ENCODE measurements around the gene ZNF365. TPM values are rescaled to one million over a fixed set of nuclear protein-coding genes. Genes with fewer than 3 reads are reported as not detected.
"Not testable (repeated sequence)": the region's sequence is repeated elsewhere in the genome, so short reads cannot be mapped to it uniquely, and the experiment has no call there.

ZNF365 gene
- total RNA-seq, 1 donor from 2014 or later: not detected

DNA sequence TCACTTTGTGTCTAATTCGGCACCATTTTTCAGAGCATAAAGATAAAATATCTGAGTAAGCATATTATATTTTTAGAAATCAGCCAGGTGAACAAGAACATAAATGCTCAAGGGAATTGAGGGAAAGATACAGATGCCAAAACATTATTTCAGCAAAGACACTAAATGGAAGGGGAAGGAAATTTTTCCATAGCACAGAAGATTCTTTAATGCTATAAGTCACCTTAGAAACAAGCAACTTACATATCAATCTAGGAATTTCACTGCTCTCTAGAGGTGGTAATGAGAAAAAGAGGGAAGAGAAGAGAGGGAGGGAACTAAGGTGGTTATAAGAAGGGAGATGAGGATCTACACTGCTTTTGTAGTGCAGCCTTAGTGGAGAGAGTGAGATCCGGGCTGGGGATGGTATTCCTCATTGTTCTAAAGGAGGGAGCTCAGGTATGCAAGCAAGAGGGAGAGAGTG lies 20.4 kb downstream of the ZNF365 start:
- Mint-ChIP-seq H3K27me3 (peaks cover 7% of the 10 kb centered on the region), H3K27ac (no peak overlapping the region), H3K4me3 (no peak overlapping the region), H3K4me1 (no peaks in the 10 kb centered on the region), H3K36me3 (ENCODE audit: low read depth) (no peaks in the 10 kb centered on the region), H3K9me3 (no peaks in the 10 kb centered on the region)
- TF ChIP-seq, protein P1, sequence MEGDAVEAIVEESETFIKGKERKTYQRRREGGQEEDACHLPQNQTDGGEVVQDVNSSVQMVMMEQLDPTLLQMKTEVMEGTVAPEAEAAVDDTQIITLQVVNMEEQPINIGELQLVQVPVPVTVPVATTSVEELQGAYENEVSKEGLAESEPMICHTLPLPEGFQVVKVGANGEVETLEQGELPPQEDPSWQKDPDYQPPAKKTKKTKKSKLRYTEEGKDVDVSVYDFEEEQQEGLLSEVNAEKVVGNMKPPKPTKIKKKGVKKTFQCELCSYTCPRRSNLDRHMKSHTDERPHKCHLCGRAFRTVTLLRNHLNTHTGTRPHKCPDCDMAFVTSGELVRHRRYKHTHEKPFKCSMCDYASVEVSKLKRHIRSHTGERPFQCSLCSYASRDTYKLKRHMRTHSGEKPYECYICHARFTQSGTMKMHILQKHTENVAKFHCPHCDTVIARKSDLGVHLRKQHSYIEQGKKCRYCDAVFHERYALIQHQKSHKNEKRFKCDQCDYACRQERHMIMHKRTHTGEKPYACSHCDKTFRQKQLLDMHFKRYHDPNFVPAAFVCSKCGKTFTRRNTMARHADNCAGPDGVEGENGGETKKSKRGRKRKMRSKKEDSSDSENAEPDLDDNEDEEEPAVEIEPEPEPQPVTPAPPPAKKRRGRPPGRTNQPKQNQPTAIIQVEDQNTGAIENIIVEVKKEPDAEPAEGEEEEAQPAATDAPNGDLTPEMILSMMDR (IDR thresholded peaks at IDR 0.05): no peak
- intact Hi-C loops (cut with micrococcal nuclease): no loop called here
- POLR2A ChIA-PET: no interaction called here
- ATAC-seq (ENCODE audit: low read depth): no peak
- no peak for DNase-seq
- CTCF ChIA-PET: no interaction called here

DNA sequence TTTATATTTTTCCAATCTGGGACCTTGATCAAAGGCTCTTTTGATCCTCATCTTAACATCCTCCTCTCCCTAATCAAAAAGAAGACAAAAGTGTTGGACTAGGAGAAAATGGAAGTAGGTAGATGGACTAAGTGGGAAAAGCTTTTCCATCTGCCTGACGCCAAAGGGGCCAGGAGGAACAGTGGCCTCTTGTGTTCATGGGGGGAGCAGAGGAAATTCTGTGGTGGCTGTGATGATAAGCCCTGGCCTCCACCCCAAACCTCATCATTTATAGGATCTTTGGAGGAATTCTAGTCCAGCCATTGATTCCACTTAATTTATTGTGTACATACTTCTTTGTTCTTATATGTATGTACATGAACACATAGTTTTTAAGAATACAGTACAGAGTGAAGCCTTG lies 21.7 kb downstream of the ZNF365 start:
- TF ChIP-seq, protein P1 (IDR thresholded peaks at IDR 0.05): no peak
- ChIA-PET CTCF (no interaction called here), POLR2A (no interaction called here)
- H3K4me3 Mint-ChIP-seq: no peak overlapping the region
- intact Hi-C loops (cut with micrococcal nuclease): no loop called here
- H3K27me3 Mint-ChIP-seq: peaks cover 6% of the 10 kb centered on the region
- ATAC-seq (ENCODE audit: low read depth) (no peak), DNase-seq (no peak)
- H3K27ac Mint-ChIP-seq: no peak overlapping the region
- H3K4me1 Mint-ChIP-seq: no peaks in the 10 kb centered on the region
- no peaks in the 10 kb centered on the region for H3K36me3 Mint-ChIP-seq (ENCODE audit: low read depth)
- no peaks in the 10 kb centered on the region for H3K9me3 Mint-ChIP-seq

DNA sequence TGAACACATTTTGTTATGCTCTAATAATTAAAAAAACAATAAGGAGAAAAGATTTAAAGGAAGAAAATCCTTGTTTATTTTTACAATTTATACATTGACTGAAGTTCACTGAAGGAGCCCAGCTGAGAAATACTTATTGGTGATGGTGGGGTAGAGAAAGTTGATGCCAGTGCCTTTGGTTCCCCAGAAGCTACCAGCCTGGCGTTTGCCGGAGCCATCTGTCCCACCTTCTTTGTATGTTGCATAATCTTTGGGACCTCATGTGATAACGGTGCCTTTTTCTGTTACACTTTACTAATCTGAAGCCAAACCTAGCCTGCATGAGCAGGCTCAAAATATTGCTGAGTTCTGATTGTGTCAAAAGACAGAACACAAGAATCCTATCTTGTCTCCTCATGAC lies 22.7 kb downstream of the ZNF365 start:
- H3K4me1 Mint-ChIP-seq: no peaks in the 10 kb centered on the region
- DNase-seq (no peak), ATAC-seq (ENCODE audit: low read depth) (no peak)
- H3K4me3 Mint-ChIP-seq: no peak overlapping the region
- H3K36me3 Mint-ChIP-seq (ENCODE audit: low read depth): no peaks in the 10 kb centered on the region
- TF ChIP-seq, protein P1 (IDR thresholded peaks at IDR 0.05): no peak
- H3K27ac Mint-ChIP-seq: no peak overlapping the region
- POLR2A ChIA-PET: no interaction called here
- peaks cover 6% of the 10 kb centered on the region for H3K27me3 Mint-ChIP-seq
- no peaks in the 10 kb centered on the region for H3K9me3 Mint-ChIP-seq
- CTCF ChIA-PET: no interaction called here
- intact Hi-C loops (cut with micrococcal nuclease): no loop called here

DNA sequence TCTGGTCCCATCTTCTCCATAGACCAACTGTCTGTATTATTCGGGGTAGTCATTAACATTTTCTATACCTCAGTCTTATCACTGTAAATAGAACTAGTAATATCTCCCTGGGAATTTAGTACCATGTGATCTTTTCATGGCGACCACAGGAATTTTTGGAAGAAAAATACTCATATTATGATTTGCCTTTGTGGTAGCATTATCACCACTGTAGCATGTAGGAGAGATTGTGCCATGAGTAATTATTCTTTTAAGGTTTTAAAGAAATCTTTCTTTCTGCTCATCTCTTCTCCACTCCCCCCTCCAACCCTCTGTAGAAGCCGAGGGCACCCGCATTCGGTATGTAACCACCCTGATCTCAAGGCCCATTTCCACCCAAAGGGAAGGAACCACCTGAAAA lies 25.0 kb downstream of the ZNF365 start:
- ATAC-seq (ENCODE audit: low read depth): no peak
- Mint-ChIP-seq H3K4me1 (no peaks in the 10 kb centered on the region), H3K27ac (no peak overlapping the region), H3K27me3 (peaks cover 8% of the 10 kb centered on the region), H3K9me3 (no peaks in the 10 kb centered on the region), H3K36me3 (ENCODE audit: low read depth) (no peaks in the 10 kb centered on the region), H3K4me3 (no peak overlapping the region)
- intact Hi-C loops (cut with micrococcal nuclease): no loop called here
- ChIA-PET POLR2A (no interaction called here), CTCF (no interaction called here)
- DNase-seq: no peak
- TF ChIP-seq, protein P1 (IDR thresholded peaks at IDR 0.05): no peak

DNA sequence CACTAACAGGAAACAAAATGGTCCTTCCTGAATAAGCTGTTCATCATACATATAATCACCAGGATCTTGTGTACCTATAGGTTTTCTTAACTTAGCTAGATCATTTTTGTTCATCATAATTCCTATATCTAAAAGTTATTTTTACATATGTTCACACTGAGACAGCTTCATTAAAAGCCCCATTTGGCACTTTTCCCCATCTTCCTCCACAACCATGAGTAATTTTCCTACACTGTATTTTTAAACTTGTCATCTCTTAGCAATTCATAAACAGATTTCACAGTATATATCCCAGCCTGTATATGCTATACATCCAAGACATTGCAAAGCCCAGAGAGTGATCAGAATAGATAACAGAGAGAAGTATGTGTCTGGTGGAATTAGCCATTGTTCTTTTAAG lies 28.3 kb downstream of the ZNF365 start:
- peaks cover 13% of the 10 kb centered on the region for H3K27me3 Mint-ChIP-seq
- intact Hi-C loops (cut with micrococcal nuclease): no loop called here
- H3K36me3 Mint-ChIP-seq (ENCODE audit: low read depth): no peaks in the 10 kb centered on the region
- CTCF ChIA-PET: no interaction called here
- no peak for ATAC-seq (ENCODE audit: low read depth)
- H3K9me3 Mint-ChIP-seq: peaks cover 2% of the 10 kb centered on the region
- TF ChIP-seq, protein P1 (IDR thresholded peaks at IDR 0.05): no peak
- no peak overlapping the region for H3K4me3 Mint-ChIP-seq
- no peak for DNase-seq
- POLR2A ChIA-PET: no interaction called here
- no peaks in the 10 kb centered on the region for H3K4me1 Mint-ChIP-seq
- no peak overlapping the region for H3K27ac Mint-ChIP-seq

DNA sequence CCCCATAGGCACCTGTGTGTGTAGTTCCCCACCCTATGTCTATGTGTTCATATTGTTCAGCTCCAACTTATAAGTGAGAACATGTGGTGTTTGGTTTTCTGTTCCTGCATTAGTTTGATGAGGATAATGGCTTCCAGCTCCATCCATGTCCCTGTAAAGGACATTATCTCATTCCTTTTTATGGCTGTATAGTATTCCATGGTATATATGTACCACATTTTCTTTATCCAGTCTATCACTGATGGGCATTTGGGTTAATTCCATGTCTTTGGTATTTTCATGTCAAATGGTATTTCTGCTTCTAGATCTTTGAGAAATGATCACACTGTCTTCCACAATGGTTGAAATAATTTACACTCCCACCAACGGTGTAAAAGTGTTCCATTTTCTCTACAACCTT lies 36.4 kb downstream of the ZNF365 start:
- DNase-seq; H3K36me3 Mint-ChIP-seq (ENCODE audit: low read depth); POLR2A ChIA-PET; ATAC-seq (ENCODE audit: low read depth); intact Hi-C loops (cut with micrococcal nuclease); H3K4me3 Mint-ChIP-seq; H3K4me1 Mint-ChIP-seq; H3K27ac Mint-ChIP-seq; CTCF ChIA-PET: not testable (repeated sequence)
- Mint-ChIP-seq H3K27me3 (peaks cover 22% of the 10 kb centered on the region), H3K9me3 (peaks cover 17% of the 10 kb centered on the region)

DNA sequence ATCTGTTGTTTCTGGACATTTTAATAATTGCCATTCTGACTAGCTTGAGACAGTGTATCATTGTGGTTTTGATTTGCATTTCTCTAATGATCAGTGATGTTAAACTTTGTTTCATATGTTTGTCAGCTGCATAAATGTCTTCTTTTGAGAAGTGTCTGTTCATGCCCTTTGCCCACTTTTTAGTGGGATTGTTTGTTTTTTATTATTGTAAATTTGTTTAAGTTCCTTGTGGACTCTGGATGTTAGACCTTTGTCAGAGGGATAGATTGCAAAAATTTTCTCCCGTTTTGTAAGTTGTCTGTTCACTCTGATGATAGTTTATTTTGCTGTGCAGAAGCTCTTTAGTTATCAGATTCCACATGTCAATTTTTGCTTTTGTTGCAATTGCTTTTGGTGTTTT lies 36.8 kb downstream of the ZNF365 start:
- intact Hi-C loops (cut with micrococcal nuclease); DNase-seq; ATAC-seq (ENCODE audit: low read depth); CTCF ChIA-PET; H3K27ac Mint-ChIP-seq; H3K4me1 Mint-ChIP-seq; H3K36me3 Mint-ChIP-seq (ENCODE audit: low read depth); POLR2A ChIA-PET; H3K4me3 Mint-ChIP-seq: not testable (repeated sequence)
- H3K27me3 Mint-ChIP-seq: peaks cover 24% of the 10 kb centered on the region
- peaks cover 17% of the 10 kb centered on the region for H3K9me3 Mint-ChIP-seq

All from activated B cell treated with CpG ODN at 0.5 μM for 24 hours (primary cell).